Measurements from ENCODE around the gene LONP1. TPM values are rescaled to one million over a fixed set of nuclear protein-coding genes. Genes with fewer than 3 reads are reported as not detected.

LONP1 gene
- total RNA-seq, 1 experiment from 2014 or later: 180 TPM

- CTCF ChIA-PET: no interaction called here
- Histone ChIP-seq H3K4me1 (ENCODE audit: control insufficient read depth in 1 of 2, insufficient read depth in 2 of 2, low read length in 2 of 2) (peaks cover 4 to 20% of the 10 kb centered on the region in 2 experiments; a peak in 2 of 4 replicates), H3K4me2 (ENCODE audit: low read length) (no peak overlapping the region), H3K9me2 (ENCODE audit: insufficient read depth) (no peaks in the 10 kb centered on the region), H3K4me3 (replicated peaks in 1 of 2; ENCODE audit: low read depth in 1 of 2, low read length in 2 of 2) (no peak overlapping the region), H2AFZ (ENCODE audit: low read depth, low read length, poor library complexity, severe bottlenecking) (no peak overlapping the region), H3K27me3 (ENCODE audit: insufficient read depth, low read length) (no peaks in the 10 kb centered on the region), H3K9me3 (ENCODE audit: control insufficient read depth in 1 of 2, insufficient read depth in 1 of 2, low read depth in 1 of 2, low read length in 2 of 2) (no peaks in the 10 kb centered on the region), H3K79me2 (ENCODE audit: insufficient read depth, low read length) (peaks cover 47% of the 10 kb centered on the region), H4K20me1 (ENCODE audit: insufficient read depth) (peaks cover 17% of the 10 kb centered on the region; the same call in 1 of the 2 replicates), H3K9ac (ENCODE audit: low read length) (no peak overlapping the region), H3K27ac (ENCODE audit: low read depth, low read length) (peak overlapping the region; percentile 31; the same call in 1 of the 2 replicates), H3K36me3 (ENCODE audit: control insufficient read depth in 1 of 2, insufficient read depth in 2 of 2, low read length in 2 of 2) (peaks cover 20 to 63% of the 10 kb centered on the region in 2 experiments; a peak in 3 of 4 replicates)
- ATAC-seq (no peak), DNase-seq (ENCODE audit: low read depth, low spot score) (no peak)
- TF ChIP-seq EGR1 (IDR thresholded peaks at IDR 0.05; ENCODE audit: low read depth) (no peak), RAD21 (IDR thresholded peaks at IDR 0.05; ENCODE audit: low read depth) (no peak), SRF (IDR thresholded peaks at IDR 0.05; ENCODE audit: low read depth) (no peak), ZFX (IDR thresholded peaks at IDR 0.05) (no peak), REST (IDR thresholded peaks at IDR 0.05; ENCODE audit: low read depth) (no peak), CEBPB (IDR thresholded peaks at IDR 0.05; ENCODE audit: low read depth) (no peak), CBX3 (IDR thresholded peaks at IDR 0.05; ENCODE audit: low read depth) (no peak), ZBTB33 (IDR thresholded peaks at IDR 0.05; ENCODE audit: extremely low read depth, insufficient replicate concordance, low read length) (no peak), FOSL1 (IDR thresholded peaks at IDR 0.05; ENCODE audit: low read depth) (no peak), POLR2A (IDR thresholded peaks at IDR 0.05; ENCODE audit: borderline replicate concordance, extremely low read depth, insufficient read depth, insufficient read length) (no peak), ELF1 (IDR thresholded peaks at IDR 0.05; ENCODE audit: borderline replicate concordance, low read depth) (no peak), EZH2phosphoT487 (IDR thresholded peaks at IDR 0.05; ENCODE audit: borderline replicate concordance) (no peak), JUND (IDR thresholded peaks at IDR 0.05) (no peak), POLR2AphosphoS5 (IDR thresholded peaks at IDR 0.05; ENCODE audit: low read depth, low read length) (no peak), ATF3 (IDR thresholded peaks at IDR 0.05) (no peak), TCF7L2 (IDR thresholded peaks at IDR 0.05; ENCODE audit: borderline replicate concordance, extremely low read depth, insufficient read depth, insufficient read length) (no peak)
- BruUV-seq (replicated peaks): no TSS peak
- RAD21 ChIA-PET (ENCODE audit: low non-redundant PET in 1 of 2, low total read pairs in 2 of 2, uncharacterized antibody in 2 of 2, unreplicated experiment in 2 of 2): no interaction called here
- POLR2A ChIA-PET: no interaction called here
- intact Hi-C loops (cut with micrococcal nuclease): no loop called here
Measured at GRCh38 chr19:5696196-5697021, 23.5 kb downstream of the LONP1 start.
